CD4-positive, alpha-beta T cell treated with Interleukin-17A for 1 hour (primary cell): ENCODE measurements around the gene OXCT2.
A peak's percentile ranks its signal among the peaks of the same experiment; 100 is the strongest.
"Not testable (repeated sequence)": the region's sequence is repeated elsewhere in the genome, so short reads cannot be mapped to it uniquely, and the experiment has no call there.

Experiments
- DNase-seq: peaks from one replicate; pipeline ENCODE4 v3.0.0-alpha.2; 2020

Gene OXCT2

GRCh38 chr1:39771022-39771532 lies at the start of gene OXCT2:
OXCT2 (minus strand) TSS chr1:39771348; CDS start chr1:39771255, 93 bp downstream.
- not testable (repeated sequence) for DNase-seq

GRCh38 chr1:39819091-39819812 lies 48.1 kb upstream of the OXCT2 start:
- DNase-seq, result no peak

- no peak for DNase-seq
Measured at GRCh38 chr1:39818482-39818881, 47.3 kb upstream of the OXCT2 start.

GRCh38 chr1:39817091-39817932 lies 46.2 kb upstream of the OXCT2 start:
- DNase-seq, result peak; percentile 83

- DNase-seq, result peak; percentile 46
Measured at GRCh38 chr1:39816415-39817090, 45.4 kb upstream of the OXCT2 start.

GRCh38 chr1:39812913-39813312 lies 41.8 kb upstream of the OXCT2 start:
- no peak for DNase-seq

GRCh38 chr1:39808784-39809517 lies 37.8 kb upstream of the OXCT2 start:
- no peak for DNase-seq

GRCh38 chr1:39805385-39805784 lies 34.2 kb upstream of the OXCT2 start:
- no peak for DNase-seq

- no peak for DNase-seq
Measured at GRCh38 chr1:39802496-39803260, 31.5 kb upstream of the OXCT2 start.

GRCh38 chr1:39800471-39800835 lies 29.3 kb upstream of the OXCT2 start:
- no peak for DNase-seq

- DNase-seq, result peak; percentile 73
Measured at GRCh38 chr1:39799770-39800470, 28.8 kb upstream of the OXCT2 start.

GRCh38 chr1:39798859-39799769 lies 28.0 kb upstream of the OXCT2 start:
- DNase-seq, result peak; percentile 94

GRCh38 chr1:39795651-39796050 lies 24.5 kb upstream of the OXCT2 start:
- no peak for DNase-seq

- no peak for DNase-seq
Measured at GRCh38 chr1:39791838-39792237, 20.7 kb upstream of the OXCT2 start.

GRCh38 chr1:39789571-39790110 lies 18.5 kb upstream of the OXCT2 start:
- DNase-seq, result no peak

GRCh38 chr1:39788758-39789570 lies 17.8 kb upstream of the OXCT2 start, which contains the start of gene BMP8B:
BMP8B (minus strand) TSS chr1:39788865; CDS start chr1:39788485, 380 bp downstream.
- DNase-seq, result peak; percentile 55

- no peak for DNase-seq
Measured at GRCh38 chr1:39788426-39788757, 17.2 kb upstream of the OXCT2 start.

GRCh38 chr1:39787964-39788363 lies 16.8 kb upstream of the OXCT2 start:
- not testable (repeated sequence) for DNase-seq

- no peak for DNase-seq
Measured at GRCh38 chr1:39787468-39787867, 16.3 kb upstream of the OXCT2 start.
